Globus pallidus (tissue), 1 donor: ENCODE measurements around the gene BPNT1.
"Not testable (repeated sequence)": the region's sequence is repeated elsewhere in the genome, so short reads cannot be mapped to it uniquely, and the experiment has no call there.

Source experiments
- DNase-seq: peaks from one replicate; pipeline ENCODE4 v3.0.0-alpha.2; 2015; ENCODE audit warnings: low spot score

BPNT1 gene

GRCh38 chr1:220077887-220078286 lies 11.7 kb downstream of the BPNT1 start:
- no peak for DNase-seq

- no peak for DNase-seq
Measured at GRCh38 chr1:220076861-220077762, 12.5 kb downstream of the BPNT1 start.

DNA sequence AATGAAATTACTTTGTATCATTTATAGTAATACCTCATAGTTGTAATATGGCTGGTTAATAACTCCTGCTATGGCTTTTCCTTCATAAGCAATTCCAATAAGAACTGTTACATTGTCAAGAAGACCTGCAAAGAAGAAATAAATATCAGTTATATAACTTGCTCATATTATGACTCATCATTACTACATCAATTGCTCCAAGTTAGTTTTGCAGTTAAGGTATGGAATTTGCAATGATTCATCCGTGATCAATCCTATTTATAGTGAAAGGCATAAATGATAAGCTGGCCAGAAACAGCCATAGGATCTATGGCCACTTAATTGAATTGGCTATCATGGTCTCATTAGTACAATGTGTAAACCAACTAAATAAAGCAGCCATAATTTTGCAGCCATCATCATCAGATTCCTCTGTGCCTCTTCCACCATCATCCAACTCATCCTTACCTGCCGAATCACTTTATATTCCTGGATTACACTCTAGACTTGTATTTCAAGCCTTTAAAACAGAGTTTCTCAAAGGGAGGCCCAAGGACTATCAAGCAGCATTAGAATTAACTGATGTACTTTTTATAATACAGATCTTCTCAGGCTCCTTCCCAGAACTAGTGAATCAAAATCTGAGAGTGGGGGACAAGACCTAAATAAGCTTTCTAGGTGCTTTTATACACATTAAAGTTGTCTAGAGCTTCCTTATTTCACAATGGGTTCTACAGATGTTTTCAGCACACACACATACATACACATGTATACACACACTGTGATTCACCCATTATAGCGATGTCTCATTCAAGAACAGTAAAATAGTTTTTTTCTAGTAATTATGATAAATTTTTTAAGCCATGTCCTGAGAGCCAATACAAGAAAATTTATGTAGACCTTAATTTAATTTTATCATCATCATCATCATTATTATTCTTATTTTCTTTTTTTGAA lies 22.1 kb downstream of the BPNT1 start:
- no peak for DNase-seq

DNA sequence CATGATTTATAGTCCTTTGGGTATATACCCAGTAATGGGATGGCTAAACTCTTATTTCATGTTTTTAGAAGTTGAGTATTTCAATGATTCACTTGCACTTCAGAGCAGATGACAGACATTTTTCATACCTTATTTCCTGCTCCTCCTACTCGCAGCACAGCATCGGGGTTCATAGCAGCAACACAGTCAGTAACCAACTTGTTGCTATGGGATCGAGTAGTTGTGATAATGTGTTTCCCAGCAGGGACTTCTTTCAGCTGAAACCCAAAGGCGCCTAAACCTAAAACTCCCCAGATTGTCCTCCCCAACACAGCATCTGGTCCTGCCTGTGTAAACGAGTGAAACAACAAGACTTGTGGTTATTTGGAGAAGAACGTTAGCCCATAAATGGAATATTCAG lies 27.0 kb downstream of the BPNT1 start:
- DNase-seq = no peak

- no peak for DNase-seq
Measured at GRCh38 chr1:220060876-220061275, 28.7 kb downstream of the BPNT1 start.

- DNase-seq = no peak
Measured at GRCh38 chr1:220056374-220056773, 33.2 kb downstream of the BPNT1 start.

GRCh38 chr1:220046052-220046930 lies 43.3 kb downstream of the BPNT1 start, which contains the start of gene EPRS1:
TSS of gene EPRS1 (minus strand) at chr1:220046505. CDS start at chr1:220046388, 117 bp downstream.
- DNase-seq = peak; percentile 93

- peak; percentile 13 for DNase-seq
Measured at GRCh38 chr1:220045356-220046051, 44.1 kb downstream of the BPNT1 start.

DNA sequence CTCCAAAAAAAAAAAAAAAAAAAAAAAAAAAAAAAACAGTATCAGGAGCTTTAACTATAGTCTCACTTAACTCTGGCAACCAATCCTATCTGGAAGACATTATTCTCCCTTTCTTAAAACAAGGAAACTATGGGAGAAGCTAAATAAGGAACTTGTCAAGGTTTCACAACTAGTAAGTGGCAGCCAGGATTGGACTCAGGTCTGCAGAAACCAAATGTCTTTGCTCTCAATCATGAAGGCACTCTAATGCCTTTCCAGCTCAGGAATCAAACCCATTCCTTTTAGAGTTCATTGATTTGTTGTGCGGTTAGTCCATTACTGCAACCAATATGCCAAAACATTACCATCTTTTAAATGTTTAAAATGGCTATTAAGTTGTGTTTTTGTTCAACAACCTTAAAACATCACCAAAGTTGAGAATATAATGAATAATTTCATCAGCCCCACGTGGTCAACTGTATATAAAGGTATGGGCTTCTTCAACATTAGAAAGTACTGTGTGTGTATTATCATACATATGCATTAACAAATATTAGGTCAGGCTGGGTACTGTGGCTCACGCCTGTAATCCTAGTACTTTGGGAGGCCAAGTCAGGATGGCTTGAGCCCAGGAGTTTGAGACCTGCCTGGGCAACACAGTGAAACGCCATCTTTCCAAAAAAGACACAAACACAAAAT lies 44.8 kb downstream of the BPNT1 start:
- no peak for DNase-seq

GRCh38 chr1:220043646-220044045 lies 45.9 kb downstream of the BPNT1 start:
- no peak for DNase-seq

DNA sequence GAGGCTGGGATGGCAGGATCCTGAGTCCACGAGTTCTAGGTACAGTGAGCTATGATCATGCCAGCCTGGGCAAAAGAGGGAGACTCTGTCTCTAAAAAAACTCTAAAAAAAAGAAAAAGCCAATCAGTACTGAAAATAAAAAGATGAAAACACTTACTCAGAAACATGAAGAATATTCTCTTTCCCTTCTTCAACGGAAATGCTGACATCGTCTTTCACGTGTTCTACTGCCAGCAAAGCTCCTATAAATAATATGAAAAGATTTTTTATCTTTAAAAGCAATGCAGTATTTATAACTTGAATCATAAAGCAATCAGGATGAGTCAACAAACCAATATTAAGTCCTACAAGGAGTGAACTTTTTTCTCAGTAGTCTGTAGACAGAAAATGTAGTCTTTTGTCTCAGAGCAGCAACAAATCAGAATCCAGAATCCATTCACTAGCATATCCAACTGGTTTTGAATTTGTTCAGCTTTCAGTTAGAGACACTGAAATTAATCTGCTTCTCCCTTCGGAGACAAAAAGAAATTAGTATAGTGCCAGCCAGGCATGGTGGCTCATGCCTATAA lies 49.5 kb downstream of the BPNT1 start:
- no peak for DNase-seq

DNA sequence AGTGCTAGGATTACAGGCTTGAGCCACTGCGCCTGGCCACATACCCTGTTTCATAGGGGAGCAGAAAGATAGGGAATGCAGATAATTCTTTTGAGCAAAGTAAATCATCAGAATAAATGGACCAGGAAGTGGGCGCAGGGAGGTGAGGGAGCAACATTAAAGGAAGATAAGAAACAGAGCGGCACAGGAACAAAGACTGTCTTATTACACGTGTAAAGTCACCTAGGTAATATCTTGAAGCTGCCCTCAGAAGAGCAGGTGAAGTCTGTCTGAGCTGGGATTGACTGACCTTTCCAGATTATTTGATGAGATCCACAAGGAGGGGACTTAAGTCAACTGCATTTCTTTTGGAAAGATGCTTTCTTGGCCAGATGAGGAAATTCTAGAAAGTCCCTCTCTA lies 50.9 kb downstream of the BPNT1 start:
- DNase-seq = no peak

DNA sequence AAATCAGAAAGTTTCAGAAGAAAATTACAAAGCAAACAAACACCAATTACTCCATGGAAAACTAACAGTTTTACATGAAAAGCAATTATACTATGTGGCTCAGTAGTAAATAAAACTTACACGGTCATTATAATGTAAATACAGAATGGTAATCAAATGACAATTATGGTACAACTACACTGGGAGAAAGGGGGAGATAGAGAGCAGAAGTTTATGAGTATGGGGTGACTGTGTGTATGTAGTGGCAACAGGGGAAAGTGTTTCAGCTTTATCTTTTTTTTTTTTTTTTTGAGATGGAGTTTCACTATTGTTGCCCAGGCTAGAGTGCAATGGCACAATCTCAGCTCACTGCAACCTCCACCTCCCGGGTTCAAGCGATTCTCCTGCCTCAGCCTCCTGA lies 51.8 kb downstream of the BPNT1 start:
- not testable (repeated sequence) for DNase-seq

DNA sequence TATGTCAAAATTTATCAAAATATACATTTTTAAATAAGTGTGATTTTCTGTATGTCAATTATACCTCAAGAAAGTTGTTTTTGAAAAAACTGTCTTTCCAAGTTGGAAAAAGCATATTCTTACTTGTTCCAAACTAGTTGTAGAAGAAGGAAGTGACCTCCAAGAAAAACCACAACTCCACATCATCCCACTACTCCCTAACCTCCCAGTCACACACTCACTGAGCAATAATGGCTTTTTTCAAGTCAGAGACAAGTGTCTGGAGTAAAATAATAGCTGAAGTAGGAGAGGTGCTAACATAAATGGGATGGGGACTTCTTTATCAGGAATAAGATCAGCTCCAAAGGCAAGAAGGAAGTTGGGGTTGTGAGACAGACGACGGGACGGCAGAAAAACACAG lies 56.7 kb downstream of the BPNT1 start:
- DNase-seq = no peak

DNA sequence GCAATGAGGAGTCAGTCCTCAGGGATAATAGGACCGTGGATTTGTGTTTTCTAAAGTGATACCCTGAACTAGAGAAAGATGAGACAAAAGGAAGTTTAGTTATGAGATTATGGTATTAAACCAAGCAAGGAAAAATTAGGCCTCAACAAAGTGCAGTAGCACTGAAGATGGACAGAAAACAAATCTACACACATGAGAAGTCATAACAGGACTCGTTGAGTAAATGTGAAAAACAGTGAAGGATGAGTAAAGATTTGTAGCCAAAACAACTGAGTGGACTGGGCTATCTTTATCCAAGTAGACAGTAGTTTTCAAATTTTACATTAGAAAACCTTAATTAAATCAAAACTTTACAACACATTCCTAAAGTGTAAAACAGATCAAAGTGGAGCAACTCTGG lies 58.3 kb downstream of the BPNT1 start:
- DNase-seq = no peak

DNA sequence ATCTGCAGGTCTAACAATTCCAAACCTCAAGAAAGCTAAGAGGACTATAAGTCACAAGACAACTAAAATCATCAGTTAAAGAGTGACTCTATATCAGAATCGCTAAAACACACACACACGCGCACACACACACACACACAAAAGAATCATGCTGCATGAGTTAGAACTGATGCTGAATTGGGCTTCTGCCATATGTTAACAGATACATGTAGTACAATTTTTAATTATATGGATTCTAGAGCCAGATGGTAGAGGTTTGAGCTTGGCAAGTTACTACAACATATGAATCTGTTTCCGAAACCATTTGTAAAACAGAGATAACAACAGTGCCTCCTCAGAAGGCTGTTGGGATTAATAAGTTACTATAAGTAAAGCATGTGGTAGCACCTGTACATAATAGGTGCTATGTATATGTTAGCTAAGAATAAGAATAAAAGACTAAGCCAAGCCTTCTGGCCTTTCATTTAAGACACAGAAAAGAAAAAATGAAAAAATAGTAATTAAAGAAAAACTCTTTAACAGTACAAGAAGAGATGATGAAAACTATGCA lies 61.2 kb downstream of the BPNT1 start:
- no peak for DNase-seq

DNA sequence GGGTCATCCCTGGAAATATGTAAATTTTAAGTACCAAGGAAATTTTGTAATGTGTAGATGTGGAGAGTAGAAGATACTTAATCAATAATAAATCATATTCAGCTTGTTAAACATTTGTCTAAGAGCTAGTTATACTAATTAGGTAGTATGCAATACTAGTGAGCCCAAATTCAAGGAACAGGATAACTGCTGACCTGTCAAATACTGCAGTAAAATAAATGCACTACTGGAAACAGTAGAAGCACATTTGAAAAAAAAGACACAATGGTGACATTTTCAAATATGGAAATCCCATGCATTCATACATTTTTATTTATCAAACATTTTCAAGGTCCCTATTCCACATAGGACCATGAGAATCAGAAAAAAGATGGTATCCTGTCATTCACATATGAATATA lies 70.5 kb downstream of the BPNT1 start:
- DNase-seq = no peak

GRCh38 chr1:220013497-220013896 lies 76.1 kb downstream of the BPNT1 start:
- DNase-seq = no peak

DNA sequence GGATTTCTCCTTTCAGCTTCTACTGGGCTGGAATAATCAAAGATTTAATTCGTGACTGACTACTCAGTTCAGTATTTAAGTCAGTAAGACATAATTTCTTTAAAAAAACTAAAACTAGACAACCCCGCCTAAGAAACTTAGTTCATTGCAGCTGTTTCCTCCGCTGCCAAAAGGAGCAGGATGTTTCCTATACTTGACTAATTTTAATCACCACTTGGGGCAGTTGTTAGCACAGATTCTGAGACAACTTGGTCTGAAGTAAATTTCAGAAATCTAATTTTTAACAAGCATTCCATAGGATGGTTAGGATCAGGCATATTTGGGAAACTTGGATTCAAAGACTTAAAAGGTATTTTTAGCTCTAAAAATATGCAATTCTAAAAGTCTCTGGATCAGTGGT lies 77.3 kb downstream of the BPNT1 start:
- DNase-seq = no peak

GRCh38 chr1:220011620-220012019 lies 78.0 kb downstream of the BPNT1 start:
- DNase-seq = no peak
